SU-DHL-6 (cell line): Measurements from ENCODE around the gene SHISA9.

ENCODE experiments used
- H2AFZ ChIP-seq: fragments of 200-600 bp; sonication (generic); 2 replicates; pipeline ENCODE4 v1.6.1; 2014; ENCODE audit warnings: low read depth, mild to moderate bottlenecking, moderate library complexity, mixed read lengths, antibody characterized with exemption, low read length; ENCODE audit not compliant: severe bottlenecking
- H3F3A ChIP-seq: fragments of 200-600 bp; shearing (Covaris generic); 2 replicates; pipeline ENCODE4 v1.6.0; 2016; ENCODE audit warnings: antibody characterized with exemption, mild to moderate bottlenecking; ENCODE audit not compliant: insufficient read depth
- H3K27ac ChIP-seq: fragments of 200-600 bp; sonication (generic); 2 replicates; pipeline ENCODE4 v1.5.1; 2016; ENCODE audit warnings: low read depth, mild to moderate bottlenecking, low read length, moderate library complexity, mixed read lengths
- H3K27me3 ChIP-seq: fragments of 200-600 bp; sonication (generic), shearing (Covaris generic); 2 replicates; pipeline ENCODE4 v1.6.0; 2014; ENCODE audit warnings: mild to moderate bottlenecking, low read length
- H3K36me3 ChIP-seq: fragments of 200-600 bp; sonication (generic); 2 replicates; pipeline ENCODE4 v1.6.1; 2014; ENCODE audit warnings: mild to moderate bottlenecking, low read length, mixed read lengths
- H3K4me2 ChIP-seq: fragments of 300-600, 200-600 bp; shearing (Covaris generic), sonication (generic); 2 replicates; pipeline ENCODE4 v1.6.0; 2014; ENCODE audit warnings: low read length, low read depth, mild to moderate bottlenecking; ENCODE audit not compliant: poor library complexity, severe bottlenecking
- H3K4me3 ChIP-seq: fragments of 200-600 bp; sonication (generic); 2 replicates; pipeline ENCODE4 v1.5.1; 2014; ENCODE audit warnings: antibody characterized with exemption, low read length, mild to moderate bottlenecking, mixed read lengths; ENCODE audit not compliant: insufficient read depth, poor library complexity, severe bottlenecking
- H3K79me2 ChIP-seq: fragments of 200-600 bp; sonication (generic); 2 replicates; pipeline ENCODE4 v1.6.1; 2014; ENCODE audit warnings: mild to moderate bottlenecking, low read length, moderate library complexity; ENCODE audit not compliant: insufficient read depth
- H3K9ac ChIP-seq: fragments of 200-600 bp; sonication (generic); 2 replicates; pipeline ENCODE4 v1.7.0; 2014; ENCODE audit warnings: mild to moderate bottlenecking, low read length
- H3K9me2 ChIP-seq: fragments of 200-600 bp; sonication (generic); replicated peaks from 2 replicates; pipeline ENCODE4 v1.6.1; 2014; ENCODE audit warnings: low read length; ENCODE audit not compliant: insufficient read depth
- H3K9me3 ChIP-seq: fragments of 200-600 bp; sonication (generic); 2 replicates; pipeline ENCODE4 v1.6.1; 2014; ENCODE audit warnings: low read length, mixed read lengths; ENCODE audit not compliant: insufficient read depth
- H4K20me1 ChIP-seq: fragments of 200-600 bp; sonication (generic); 2 replicates; pipeline ENCODE4 v1.6.1; 2014; ENCODE audit warnings: low read depth, mild to moderate bottlenecking, antibody characterized with exemption, low read length, moderate library complexity, mixed read lengths
- CTCF ChIP-seq: fragments of 200-600 bp; sonication (generic); IDR thresholded peaks from one replicate; pipeline ENCODE4 v1.5.1; 2017; ENCODE audit warnings: antibody characterized with exemption, mild to moderate bottlenecking, low read length, moderate library complexity; ENCODE audit not compliant: insufficient read depth, poor library complexity, severe bottlenecking
- EZH2phosphoT487 ChIP-seq: fragments of 200-600 bp; sonication (generic), shearing (Covaris generic); conservative IDR thresholded peaks from 2 replicates; pipeline ENCODE4 v1.6.1; 2018; ENCODE audit warnings: mild to moderate bottlenecking, antibody characterized with exemption, low read length, moderate library complexity, mixed read lengths

SHISA9 gene

GRCh38 chr16:12985516-12985915, 84.1 kb downstream of the SHISA9 start:
- Histone ChIP-seq H4K20me1 (no peaks in the 10 kb centered on the region), H3K36me3 (no peaks in the 10 kb centered on the region), H2AFZ (no peak overlapping the region), H3K9me3 (no peaks in the 10 kb centered on the region), H3K27me3 (no peaks in the 10 kb centered on the region), H3K9ac (no peak overlapping the region), H3K4me2 (no peak overlapping the region), H3K9me2 (no peaks in the 10 kb centered on the region), H3K79me2 (no peaks in the 10 kb centered on the region), H3K4me3 (no peak overlapping the region), H3K27ac (no peak overlapping the region), H3F3A (no peaks in the 10 kb centered on the region)
- no peak for TF ChIP-seq CTCF
- TF ChIP-seq EZH2phosphoT487 = no peak

GRCh38 chr16:12988071-12988470, 86.7 kb downstream of the SHISA9 start:
- H3K36me3 ChIP-seq = no peaks in the 10 kb centered on the region
- H3K79me2 ChIP-seq = no peaks in the 10 kb centered on the region
- no peak overlapping the region for H3K9ac ChIP-seq
- no peaks in the 10 kb centered on the region for H3F3A ChIP-seq
- TF ChIP-seq EZH2phosphoT487 (no peak), CTCF (no peak)
- no peak overlapping the region for H3K4me2 ChIP-seq
- H3K4me3 ChIP-seq = no peak overlapping the region
- H4K20me1 ChIP-seq = no peaks in the 10 kb centered on the region
- no peak overlapping the region for H2AFZ ChIP-seq
- H3K27ac ChIP-seq = no peak overlapping the region
- no peaks in the 10 kb centered on the region for H3K27me3 ChIP-seq
- H3K9me3 ChIP-seq = no peaks in the 10 kb centered on the region
- H3K9me2 ChIP-seq = no peaks in the 10 kb centered on the region

GRCh38 chr16:12992066-12992465, 90.7 kb downstream of the SHISA9 start:
- Histone ChIP-seq H3K9me2 (no peaks in the 10 kb centered on the region), H3K27ac (no peak overlapping the region), H2AFZ (no peak overlapping the region), H3F3A (no peaks in the 10 kb centered on the region), H3K27me3 (no peaks in the 10 kb centered on the region), H3K9ac (no peak overlapping the region), H4K20me1 (no peaks in the 10 kb centered on the region), H3K4me3 (no peak overlapping the region), H3K79me2 (no peaks in the 10 kb centered on the region), H3K36me3 (no peaks in the 10 kb centered on the region), H3K9me3 (no peaks in the 10 kb centered on the region), H3K4me2 (no peak overlapping the region)
- TF ChIP-seq CTCF = no peak
- no peak for TF ChIP-seq EZH2phosphoT487
